Progenitor cell of endocrine pancreas (in vitro differentiated cells): ENCODE results near the gene CR1L. TPM values are rescaled to one million over a fixed set of nuclear protein-coding genes. Genes with fewer than 3 reads are reported as not detected.
"Not testable (repeated sequence)": the region's sequence is repeated elsewhere in the genome, so short reads cannot be mapped to it uniquely, and the experiment has no call there.

Experiments
- DNase-seq: peaks from one replicate; pipeline ENCODE4 v3.0.0; 2021; ENCODE audit warnings: low spot score; ENCODE audit not compliant: unreplicated experiment
- H3K27ac Mint-ChIP-seq: 2 replicates; pipeline ENCODE4 v1.8.0; 2021; ENCODE audit warnings: mild to moderate bottlenecking, moderate library complexity, mixed read lengths
- H3K27me3 Mint-ChIP-seq: 2 replicates; pipeline ENCODE4 v1.8.0; 2021; ENCODE audit warnings: mixed read lengths
- H3K36me3 Mint-ChIP-seq: 2 replicates; pipeline ENCODE4 v1.8.0; 2022; ENCODE audit warnings: mixed read lengths; ENCODE audit not compliant: insufficient read depth
- H3K4me1 Mint-ChIP-seq: 2 replicates; pipeline ENCODE4 v1.8.0; 2021; ENCODE audit warnings: low read depth, mixed read lengths
- H3K4me3 Mint-ChIP-seq: 2 replicates; pipeline ENCODE4 v1.8.0; 2021; ENCODE audit warnings: low read depth, mild to moderate bottlenecking, moderate library complexity, mixed read lengths
- H3K9me3 Mint-ChIP-seq: 2 replicates; pipeline ENCODE4 v1.8.0; 2021; ENCODE audit warnings: low read depth, mixed read lengths
- total RNA-seq: library from RNA; stranded (reverse); gene quantifications from 2 replicates; pipeline ENCODE4 v1.2.1, GENCODE V29; 2021
- TF ChIP-seq, protein P1 (sequence below): fragments of 200-600 bp; sonication (generic); IDR thresholded peaks from one replicate; pipeline ENCODE4 v1.5.0; 2021; ENCODE audit warnings: antibody characterized with exemption, mild to moderate bottlenecking; ENCODE audit not compliant: unreplicated experiment

CR1L gene
- total RNA-seq, 1 donor from 2014 or later = not detected

DNA sequence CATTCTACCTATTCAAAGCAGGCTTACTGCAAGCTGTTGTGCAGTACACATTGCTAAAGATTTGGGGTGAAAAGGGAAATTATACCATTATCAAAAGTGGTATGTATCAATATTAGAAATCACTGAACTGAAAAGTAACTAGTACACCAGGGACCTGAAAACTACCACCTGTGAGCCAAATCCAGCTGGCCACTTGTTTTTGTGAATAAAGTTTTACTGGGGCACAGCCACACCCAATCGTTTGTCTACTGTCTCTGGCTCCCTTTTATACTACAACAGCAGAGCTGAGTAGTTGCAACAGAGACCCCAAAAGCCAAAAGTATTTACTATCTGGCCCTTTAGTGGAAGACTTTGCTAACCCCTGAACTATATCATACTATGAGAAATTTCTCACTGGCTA, 13.8 kb upstream of the CR1L start:
- H3K27ac Mint-ChIP-seq = no peak overlapping the region
- peaks cover 13% of the 10 kb centered on the region for H3K4me1 Mint-ChIP-seq
- TF ChIP-seq, protein P1, sequence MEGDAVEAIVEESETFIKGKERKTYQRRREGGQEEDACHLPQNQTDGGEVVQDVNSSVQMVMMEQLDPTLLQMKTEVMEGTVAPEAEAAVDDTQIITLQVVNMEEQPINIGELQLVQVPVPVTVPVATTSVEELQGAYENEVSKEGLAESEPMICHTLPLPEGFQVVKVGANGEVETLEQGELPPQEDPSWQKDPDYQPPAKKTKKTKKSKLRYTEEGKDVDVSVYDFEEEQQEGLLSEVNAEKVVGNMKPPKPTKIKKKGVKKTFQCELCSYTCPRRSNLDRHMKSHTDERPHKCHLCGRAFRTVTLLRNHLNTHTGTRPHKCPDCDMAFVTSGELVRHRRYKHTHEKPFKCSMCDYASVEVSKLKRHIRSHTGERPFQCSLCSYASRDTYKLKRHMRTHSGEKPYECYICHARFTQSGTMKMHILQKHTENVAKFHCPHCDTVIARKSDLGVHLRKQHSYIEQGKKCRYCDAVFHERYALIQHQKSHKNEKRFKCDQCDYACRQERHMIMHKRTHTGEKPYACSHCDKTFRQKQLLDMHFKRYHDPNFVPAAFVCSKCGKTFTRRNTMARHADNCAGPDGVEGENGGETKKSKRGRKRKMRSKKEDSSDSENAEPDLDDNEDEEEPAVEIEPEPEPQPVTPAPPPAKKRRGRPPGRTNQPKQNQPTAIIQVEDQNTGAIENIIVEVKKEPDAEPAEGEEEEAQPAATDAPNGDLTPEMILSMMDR = no peak
- no peak for DNase-seq
- no peaks in the 10 kb centered on the region for H3K36me3 Mint-ChIP-seq
- no peaks in the 10 kb centered on the region for H3K9me3 Mint-ChIP-seq
- H3K27me3 Mint-ChIP-seq = peaks cover 9% of the 10 kb centered on the region
- H3K4me3 Mint-ChIP-seq = no peak overlapping the region

GRCh38 chr1:207633226-207633625, 11.7 kb upstream of the CR1L start:
- no peaks in the 10 kb centered on the region for H3K36me3 Mint-ChIP-seq
- H3K27me3 Mint-ChIP-seq = peaks cover 9% of the 10 kb centered on the region
- no peak overlapping the region for H3K4me3 Mint-ChIP-seq
- TF ChIP-seq, protein P1 = no peak
- no peak overlapping the region for H3K27ac Mint-ChIP-seq
- no peaks in the 10 kb centered on the region for H3K9me3 Mint-ChIP-seq
- DNase-seq = no peak
- H3K4me1 Mint-ChIP-seq = peaks cover 13% of the 10 kb centered on the region

- not testable (repeated sequence) for DNase-seq, H3K4me3 Mint-ChIP-seq
These were observed 11.1 kb upstream of the CR1L start for GRCh38 chr1:207633699-207634289.

GRCh38 chr1:207634293-207634692, 10.6 kb upstream of the CR1L start:
- H3K4me1 Mint-ChIP-seq = peaks cover 13% of the 10 kb centered on the region
- H3K27ac Mint-ChIP-seq, DNase-seq, H3K36me3 Mint-ChIP-seq, H3K27me3 Mint-ChIP-seq, H3K9me3 Mint-ChIP-seq, H3K4me3 Mint-ChIP-seq: not testable (repeated sequence)

More at GRCh38 chr1:207633699-207634289, 11.1 kb upstream of the CR1L start:
- H3K36me3 Mint-ChIP-seq, H3K27ac Mint-ChIP-seq, H3K27me3 Mint-ChIP-seq, H3K9me3 Mint-ChIP-seq: not testable (repeated sequence)
- peaks cover 13% of the 10 kb centered on the region for H3K4me1 Mint-ChIP-seq

GRCh38 chr1:207635569-207636186, 9.3 kb upstream of the CR1L start:
- not testable (repeated sequence) for DNase-seq, H3K36me3 Mint-ChIP-seq, H3K27me3 Mint-ChIP-seq, H3K4me3 Mint-ChIP-seq, H3K27ac Mint-ChIP-seq, H3K9me3 Mint-ChIP-seq
- peaks cover 13% of the 10 kb centered on the region for H3K4me1 Mint-ChIP-seq

- not testable (repeated sequence) for H3K4me3 Mint-ChIP-seq, H3K36me3 Mint-ChIP-seq, DNase-seq, H3K9me3 Mint-ChIP-seq, H3K27me3 Mint-ChIP-seq, H3K27ac Mint-ChIP-seq
- H3K4me1 Mint-ChIP-seq = peaks cover 13% of the 10 kb centered on the region
These were observed 6.3 kb upstream of the CR1L start for GRCh38 chr1:207638487-207639145.

DNA sequence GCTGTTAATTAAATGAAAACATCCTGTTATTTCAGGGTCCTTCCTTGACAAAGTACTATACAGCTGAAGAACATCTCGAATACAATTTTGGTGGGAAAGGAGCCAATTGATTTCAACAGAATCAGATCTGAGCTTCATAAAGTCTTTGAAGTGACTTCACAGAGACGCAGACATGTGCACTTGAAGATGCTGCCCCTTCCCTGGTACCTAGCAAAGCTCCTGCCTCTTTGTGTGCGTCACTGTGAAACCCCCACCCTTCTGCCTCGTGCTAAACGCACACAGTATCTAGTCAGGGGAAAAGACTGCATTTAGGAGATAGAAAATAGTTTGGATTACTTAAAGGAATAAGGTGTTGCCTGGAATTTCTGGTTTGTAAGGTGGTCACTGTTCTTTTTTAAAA, 5.6 kb upstream of the CR1L start:
- DNase-seq, H3K27me3 Mint-ChIP-seq, H3K36me3 Mint-ChIP-seq, H3K9me3 Mint-ChIP-seq, H3K27ac Mint-ChIP-seq, H3K4me3 Mint-ChIP-seq: not testable (repeated sequence)
- H3K4me1 Mint-ChIP-seq = peaks cover 10% of the 10 kb centered on the region
